HG03571 (cell line): ENCODE results near the gene ZNF724.
"Not testable (repeated sequence)": the region's sequence is repeated elsewhere in the genome, so short reads cannot be mapped to it uniquely, and the experiment has no call there.

ENCODE experiments used
- ATAC-seq: cut with Tn5 transposase; IDR thresholded peaks from one replicate; pipeline ENCODE4 v1.9.1; 2021; ENCODE audit not compliant: unreplicated experiment

ZNF724 gene

DNA sequence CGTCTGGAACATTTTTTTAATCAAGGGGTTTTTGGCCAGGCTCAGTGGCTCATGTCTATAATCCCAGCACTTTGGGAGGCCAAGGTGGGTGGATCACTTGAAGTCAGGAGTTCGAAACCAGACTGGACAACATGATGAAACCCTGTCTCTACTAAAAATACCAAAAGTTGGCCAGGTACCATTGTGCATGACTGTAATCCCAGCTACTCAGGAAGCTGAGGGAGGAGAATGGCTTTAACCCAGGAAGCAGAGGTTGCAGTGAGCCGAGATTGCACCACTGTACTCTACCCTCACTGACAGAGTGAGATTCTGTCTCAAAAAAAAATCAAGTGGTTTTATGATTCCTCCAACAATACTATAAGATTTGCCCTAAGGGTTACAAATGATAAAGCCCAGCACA, 3.1 kb upstream of the ZNF724 start:
- ATAC-seq, result not testable (repeated sequence)

DNA sequence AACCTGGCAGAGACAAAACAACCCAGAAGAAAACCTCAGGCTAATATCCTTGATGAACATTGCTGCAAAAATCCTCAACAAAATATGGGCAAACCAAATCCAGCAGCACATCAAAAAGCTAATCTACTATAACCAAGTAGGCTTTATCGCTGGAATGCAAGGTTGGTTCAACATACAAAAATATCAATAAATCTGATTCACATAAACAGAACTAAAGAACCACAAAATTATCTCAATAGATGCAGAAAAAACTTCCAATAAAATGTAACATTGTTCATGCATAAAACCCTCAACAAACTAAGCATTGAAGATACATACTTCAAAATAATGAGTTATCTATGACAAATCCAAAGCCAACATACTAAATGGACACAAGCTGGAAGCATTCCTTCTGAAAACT, 8.8 kb downstream of the ZNF724 start:
- no peak for ATAC-seq

- ATAC-seq, result no peak
These were observed 27.1 kb downstream of the ZNF724 start for GRCh38 chr19:23222998-23223652.

GRCh38 chr19:23203841-23204344, 46.3 kb downstream of the ZNF724 start:
- ATAC-seq, result no peak

DNA sequence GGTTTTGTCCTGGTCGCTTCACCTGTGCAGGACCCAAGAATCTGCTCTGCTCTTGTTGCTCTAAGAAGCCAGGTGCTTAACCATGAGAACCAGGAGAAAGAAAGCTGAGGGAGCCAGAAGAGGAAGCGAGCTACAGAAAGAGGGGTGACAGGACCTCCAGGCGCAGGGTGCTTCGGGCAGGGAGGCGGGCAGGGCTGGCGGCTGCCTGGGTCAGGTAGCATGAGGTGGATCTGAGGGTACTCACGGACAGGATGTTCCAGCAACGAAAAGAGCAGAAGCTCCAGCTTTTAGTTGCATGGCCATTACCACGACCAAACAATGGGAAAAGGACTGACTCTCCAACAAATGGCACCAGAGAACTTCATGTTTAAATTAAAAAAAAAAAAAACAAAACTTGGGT, 59.9 kb downstream of the ZNF724 start:
- no peak for ATAC-seq

DNA sequence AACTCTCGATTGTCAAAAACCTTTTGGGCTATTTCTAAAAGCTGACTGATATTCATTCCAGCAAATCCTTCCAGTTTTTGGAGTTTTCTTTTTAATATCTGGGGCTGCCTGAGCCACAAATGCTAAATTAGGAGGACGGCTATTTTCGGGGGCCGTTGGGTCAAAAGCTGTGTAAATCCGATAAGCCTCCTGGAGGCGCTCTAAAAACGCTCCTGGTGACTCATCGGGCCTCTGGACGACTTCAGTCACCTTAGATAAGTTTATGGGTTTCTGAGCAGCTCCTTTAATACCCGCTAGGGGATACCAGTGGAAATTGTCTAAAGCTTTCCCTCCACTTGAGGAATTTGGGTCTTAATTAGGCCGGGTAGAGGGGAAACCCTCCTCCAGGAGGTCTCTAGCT, 66.9 kb downstream of the ZNF724 start:
- ATAC-seq, result no peak
